Measurements from ENCODE around the gene MRPL10. TPM values are rescaled to one million over a fixed set of nuclear protein-coding genes. Genes with fewer than 3 reads are reported as not detected.
A peak's percentile ranks its signal among the peaks of the same experiment; 100 is the strongest.

The MRPL10 gene
- total and polyA plus RNA-seq, 10 of the 15 experiments (the other 5 are each of a cell fraction or from before 2014, with no cell fraction given) = 18.9 to 61.9 (median 47.3) TPM

DNA sequence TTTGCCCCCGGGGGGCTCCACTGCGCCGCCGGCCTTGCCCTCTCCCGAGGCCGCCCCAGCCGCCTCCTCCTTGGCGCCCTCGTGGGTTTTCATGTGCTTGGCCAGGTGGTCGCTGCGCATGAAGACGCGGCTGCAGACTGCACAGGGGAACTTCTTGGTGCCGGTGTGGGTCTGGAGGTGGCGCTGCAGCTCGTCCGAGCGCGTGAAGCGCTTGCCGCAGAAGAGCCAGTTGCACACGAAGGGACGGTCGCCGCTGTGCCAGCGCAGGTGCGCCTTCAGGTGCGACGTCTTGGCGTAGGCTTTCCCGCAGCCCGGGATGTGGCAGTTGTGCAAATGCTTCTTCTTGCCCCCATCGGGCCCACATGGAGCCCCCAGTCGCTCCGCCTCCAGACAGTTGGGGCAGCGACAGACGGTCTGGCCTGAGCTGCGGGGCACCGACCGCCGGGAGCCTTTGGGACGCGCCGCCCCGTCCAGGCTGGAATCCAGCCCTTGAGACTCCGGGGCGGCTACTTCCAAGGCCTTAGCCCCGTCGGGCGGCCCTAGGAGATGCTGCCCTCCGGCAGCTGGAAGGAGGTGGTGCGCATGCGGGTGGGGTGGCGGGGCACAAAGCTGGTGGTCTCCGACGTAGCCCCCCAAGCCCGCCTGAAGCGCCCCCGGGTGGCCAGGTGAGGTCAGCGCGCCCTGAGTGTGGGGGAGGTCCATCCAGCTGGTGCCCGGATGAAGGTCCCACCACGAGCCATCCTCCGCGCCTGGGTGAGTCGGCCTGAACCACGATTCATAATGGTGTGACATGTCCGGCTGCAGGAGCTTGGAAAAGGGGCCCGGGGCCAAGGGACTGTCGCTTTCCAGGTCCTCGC, 16.2 kb upstream of the MRPL10 start:
- H3K27ac ChIP-seq (ENCODE audit: control insufficient read depth, insufficient read depth) = no peak overlapping the region

More for the DNA sequence above, 16.2 kb upstream of the MRPL10 start:
- RAD21 ChIA-PET (ENCODE audit: unreplicated experiment) = interaction anchor here (1.0 to 2.4 kb wide), 3 partner anchors 42 to 48 kb away, joined by 3 to 6 read pairs (median 3); no protein-coding TSS in a partner anchor
- POLR2A ChIA-PET = no interaction called here
- no peak for FAIRE-seq
- peaks cover 19 to 28% of the 10 kb centered on the region in 2 experiments for H3K27me3 ChIP-seq (replicated peaks in 1 of 2; ENCODE audit: control insufficient read depth in 2 of 2, insufficient read depth in 2 of 2, low read length in 1 of 2)
- ATAC-seq = no peak
- no TSS peak for BruUV-seq (replicated peaks)
- H3K79me2 ChIP-seq (ENCODE audit: control insufficient read depth, insufficient read depth, low read length) = no peaks in the 10 kb centered on the region
- DNase-seq (ENCODE audit: low read depth, low spot score) = no peak
- 22% methylated on average over 59 of the region's 71 CpGs for WGBS (ENCODE audit: insufficient coverage, insufficient replicate concordance, low lambda C conversion rate, missing lambda C conversion rate)
- H3K4me2 ChIP-seq (ENCODE audit: control insufficient read depth, insufficient read depth) = no peak overlapping the region
- H3K4me3 ChIP-seq = no peak overlapping the region
- TF ChIP-seq, protein P1, sequence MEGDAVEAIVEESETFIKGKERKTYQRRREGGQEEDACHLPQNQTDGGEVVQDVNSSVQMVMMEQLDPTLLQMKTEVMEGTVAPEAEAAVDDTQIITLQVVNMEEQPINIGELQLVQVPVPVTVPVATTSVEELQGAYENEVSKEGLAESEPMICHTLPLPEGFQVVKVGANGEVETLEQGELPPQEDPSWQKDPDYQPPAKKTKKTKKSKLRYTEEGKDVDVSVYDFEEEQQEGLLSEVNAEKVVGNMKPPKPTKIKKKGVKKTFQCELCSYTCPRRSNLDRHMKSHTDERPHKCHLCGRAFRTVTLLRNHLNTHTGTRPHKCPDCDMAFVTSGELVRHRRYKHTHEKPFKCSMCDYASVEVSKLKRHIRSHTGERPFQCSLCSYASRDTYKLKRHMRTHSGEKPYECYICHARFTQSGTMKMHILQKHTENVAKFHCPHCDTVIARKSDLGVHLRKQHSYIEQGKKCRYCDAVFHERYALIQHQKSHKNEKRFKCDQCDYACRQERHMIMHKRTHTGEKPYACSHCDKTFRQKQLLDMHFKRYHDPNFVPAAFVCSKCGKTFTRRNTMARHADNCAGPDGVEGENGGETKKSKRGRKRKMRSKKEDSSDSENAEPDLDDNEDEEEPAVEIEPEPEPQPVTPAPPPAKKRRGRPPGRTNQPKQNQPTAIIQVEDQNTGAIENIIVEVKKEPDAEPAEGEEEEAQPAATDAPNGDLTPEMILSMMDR (IDR thresholded peaks at IDR 0.05 in 2 of 3, conservative IDR thresholded peaks at IDR 0.05 in 1 of 3; ENCODE audit: control insufficient read depth in 2 of 3, extremely low read depth in 1 of 3, insufficient read depth in 1 of 3, low read depth in 3 of 3, low read length in 3 of 3) = peak in 2 of 3 experiments; percentile 26 to 28; a peak in 2 of 6 replicates
- TF ChIP-seq, protein P2, sequence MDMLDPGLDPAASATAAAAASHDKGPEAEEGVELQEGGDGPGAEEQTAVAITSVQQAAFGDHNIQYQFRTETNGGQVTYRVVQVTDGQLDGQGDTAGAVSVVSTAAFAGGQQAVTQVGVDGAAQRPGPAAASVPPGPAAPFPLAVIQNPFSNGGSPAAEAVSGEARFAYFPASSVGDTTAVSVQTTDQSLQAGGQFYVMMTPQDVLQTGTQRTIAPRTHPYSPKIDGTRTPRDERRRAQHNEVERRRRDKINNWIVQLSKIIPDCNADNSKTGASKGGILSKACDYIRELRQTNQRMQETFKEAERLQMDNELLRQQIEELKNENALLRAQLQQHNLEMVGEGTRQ (IDR thresholded peaks at IDR 0.05; ENCODE audit: borderline replicate concordance, low read depth, low read length) = no peak
- TF ChIP-seq RAD21 (IDR thresholded peaks at IDR 0.05; ENCODE audit: insufficient read depth, low read depth, low read length) = peak; percentile 15; the same call in 1 of the 2 replicates
- TF ChIP-seq BCL11A (IDR thresholded peaks at IDR 0.05; ENCODE audit: low read depth, low read length) = no peak
- TF ChIP-seq HDAC6 (IDR thresholded peaks at IDR 0.05; ENCODE audit: unreplicated experiment) = no peak
- TF ChIP-seq SP1 (IDR thresholded peaks at IDR 0.05; ENCODE audit: low read depth, low read length) = no peak
- TF ChIP-seq, protein P3, sequence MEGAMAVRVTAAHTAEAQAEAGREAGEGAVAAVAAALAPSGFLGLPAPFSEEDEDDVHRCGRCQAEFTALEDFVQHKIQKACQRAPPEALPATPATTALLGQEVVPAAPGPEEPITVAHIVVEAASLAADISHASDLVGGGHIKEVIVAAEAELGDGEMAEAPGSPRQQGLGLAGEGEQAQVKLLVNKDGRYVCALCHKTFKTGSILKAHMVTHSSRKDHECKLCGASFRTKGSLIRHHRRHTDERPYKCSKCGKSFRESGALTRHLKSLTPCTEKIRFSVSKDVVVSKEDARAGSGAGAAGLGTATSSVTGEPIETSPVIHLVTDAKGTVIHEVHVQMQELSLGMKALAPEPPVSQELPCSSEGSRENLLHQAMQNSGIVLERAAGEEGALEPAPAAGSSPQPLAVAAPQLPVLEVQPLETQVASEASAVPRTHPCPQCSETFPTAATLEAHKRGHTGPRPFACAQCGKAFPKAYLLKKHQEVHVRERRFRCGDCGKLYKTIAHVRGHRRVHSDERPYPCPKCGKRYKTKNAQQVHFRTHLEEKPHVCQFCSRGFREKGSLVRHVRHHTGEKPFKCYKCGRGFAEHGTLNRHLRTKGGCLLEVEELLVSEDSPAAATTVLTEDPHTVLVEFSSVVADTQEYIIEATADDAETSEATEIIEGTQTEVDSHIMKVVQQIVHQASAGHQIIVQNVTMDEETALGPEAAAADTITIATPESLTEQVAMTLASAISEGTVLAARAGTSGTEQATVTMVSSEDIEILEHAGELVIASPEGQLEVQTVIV (IDR thresholded peaks at IDR 0.05; ENCODE audit: borderline replicate concordance, partially characterized antibody) = no peak
- TF ChIP-seq, protein P4, sequence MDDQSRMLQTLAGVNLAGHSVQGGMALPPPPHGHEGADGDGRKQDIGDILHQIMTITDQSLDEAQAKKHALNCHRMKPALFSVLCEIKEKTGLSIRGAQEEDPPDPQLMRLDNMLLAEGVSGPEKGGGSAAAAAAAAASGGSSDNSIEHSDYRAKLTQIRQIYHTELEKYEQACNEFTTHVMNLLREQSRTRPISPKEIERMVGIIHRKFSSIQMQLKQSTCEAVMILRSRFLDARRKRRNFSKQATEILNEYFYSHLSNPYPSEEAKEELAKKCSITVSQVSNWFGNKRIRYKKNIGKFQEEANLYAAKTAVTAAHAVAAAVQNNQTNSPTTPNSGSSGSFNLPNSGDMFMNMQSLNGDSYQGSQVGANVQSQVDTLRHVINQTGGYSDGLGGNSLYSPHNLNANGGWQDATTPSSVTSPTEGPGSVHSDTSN (IDR thresholded peaks at IDR 0.05; ENCODE audit: insufficient replicate concordance, low read depth, low read length) = no peak
- no peak for TF ChIP-seq MEF2A (IDR thresholded peaks at IDR 0.05; ENCODE audit: insufficient read depth, low read depth, low read length)
- TF ChIP-seq RCOR1 (conservative IDR thresholded peaks at IDR 0.05; ENCODE audit: low read depth, low read length) = no peak
- no peak for TF ChIP-seq JUND (IDR thresholded peaks at IDR 0.05; ENCODE audit: low read depth, low read length)
- TF ChIP-seq YBX1 (IDR thresholded peaks at IDR 0.05) = no peak
- CTCF ChIA-PET = interaction anchor here (0.7 to 12.4 kb wide), 8 partner anchors 12 to 170 kb away, joined by 3 to 502 read pairs (median 4); partner anchors contain the start of genes CDK5RAP3 and SP2
- H3K9ac ChIP-seq (ENCODE audit: control insufficient read depth, insufficient read depth, low read length) = no peak overlapping the region
- SMC1A ChIA-PET (ENCODE audit: uncharacterized antibody, unreplicated experiment) = interaction anchor here (0.7 to 13.1 kb wide), 4 partner anchors 41 to 123 kb away, joined by 3 to 231 read pairs (median 3); partner anchors contain the start of gene SP2
- in situ Hi-C loops (cut with MboI) = loop anchor here (10.0 kb wide), 1 partner anchor 777 kb away; the partner anchor contains the start of gene HOXB9
- intact Hi-C loops (cut with micrococcal nuclease; ENCODE audit: unreplicated experiment) = no loop called here
- H3K36me3 ChIP-seq (ENCODE audit: control insufficient read depth in 2 of 2, insufficient read depth in 2 of 2, low read length in 1 of 2) = no peaks in the 10 kb centered on the region
- H3K4me1 ChIP-seq (ENCODE audit: control insufficient read depth, insufficient read depth, low read length) = peaks cover 12% of the 10 kb centered on the region
- H4K20me1 ChIP-seq (ENCODE audit: control insufficient read depth, insufficient read depth) = no peaks in the 10 kb centered on the region
- no peaks in the 10 kb centered on the region for H3K9me3 ChIP-seq (replicated peaks; ENCODE audit: control insufficient read depth, insufficient read depth, low read length)
- no peak overlapping the region for H2AFZ ChIP-seq (ENCODE audit: control insufficient read depth, low read depth, low read length)
